ENCODE measurements around the gene CADM1. TPM values are rescaled to one million over a fixed set of nuclear protein-coding genes. Genes with fewer than 3 reads are reported as not detected.

Gene CADM1
- total and polyA plus RNA-seq, 10 of the 15 experiments (the other 5 are each of a cell fraction or from before 2014, with no cell fraction given): 0.03 to 0.48 (median 0.15) TPM; not detected in 3

GRCh38 chr11:115188188-115188897 lies 315.9 kb downstream of the CADM1 start:
- Histone ChIP-seq H3K79me2 (ENCODE audit: control insufficient read depth, insufficient read depth, low read length) (no peaks in the 10 kb centered on the region), H3K4me2 (ENCODE audit: control insufficient read depth, insufficient read depth) (no peak overlapping the region), H3K4me1 (ENCODE audit: control insufficient read depth, insufficient read depth, low read length) (no peaks in the 10 kb centered on the region), H4K20me1 (ENCODE audit: control insufficient read depth, insufficient read depth) (no peaks in the 10 kb centered on the region), H3K4me3 (no peak overlapping the region), H2AFZ (ENCODE audit: control insufficient read depth, low read depth, low read length) (no peak overlapping the region), H3K36me3 (ENCODE audit: control insufficient read depth in 2 of 2, insufficient read depth in 2 of 2, low read length in 1 of 2) (no peaks in the 10 kb centered on the region), H3K27ac (ENCODE audit: control insufficient read depth, insufficient read depth) (no peak overlapping the region), H3K9ac (ENCODE audit: control insufficient read depth, insufficient read depth, low read length) (no peak overlapping the region), H3K9me3 (replicated peaks; ENCODE audit: control insufficient read depth, insufficient read depth, low read length) (no peaks in the 10 kb centered on the region), H3K27me3 (replicated peaks in 1 of 2; ENCODE audit: control insufficient read depth in 2 of 2, insufficient read depth in 2 of 2, low read length in 1 of 2) (no peaks in the 10 kb centered on the region)
- no peak for FAIRE-seq
- WGBS (ENCODE audit: insufficient coverage, insufficient replicate concordance, low lambda C conversion rate, missing lambda C conversion rate): 58% methylated on average over 6 of the region's 6 CpGs
- DNase-seq (ENCODE audit: low read depth, low spot score): no peak
- TF ChIP-seq HDAC6 (IDR thresholded peaks at IDR 0.05; ENCODE audit: unreplicated experiment) (no peak), PKNOX1 (IDR thresholded peaks at IDR 0.05) (no peak), ZSCAN29 (IDR thresholded peaks at IDR 0.05) (no peak), TAF1 (IDR thresholded peaks at IDR 0.05; ENCODE audit: borderline replicate concordance, low read depth, low read length) (no peak), NFYB (IDR thresholded peaks at IDR 0.05; ENCODE audit: insufficient read depth, low read depth, low read length) (no peak), KLF5 (IDR thresholded peaks at IDR 0.05; ENCODE audit: partially characterized antibody) (no peak), BACH1 (IDR thresholded peaks at IDR 0.05; ENCODE audit: borderline replicate concordance) (no peak), NKRF (conservative IDR thresholded peaks at IDR 0.05) (no peak), MTA3 (IDR thresholded peaks at IDR 0.05; ENCODE audit: borderline replicate concordance, low read length) (no peak), FOXK2 (IDR thresholded peaks at IDR 0.05) (no peak), BCLAF1 (IDR thresholded peaks at IDR 0.05) (no peak), ZBTB40 (IDR thresholded peaks at IDR 0.05; ENCODE audit: borderline replicate concordance) (no peak)
- ChIA-PET SMC1A (ENCODE audit: uncharacterized antibody, unreplicated experiment) (no interaction called here), CTCF (interaction anchor here (0.6 to 1.6 kb wide), 3 partner anchors 10 to 126 kb away, joined by 3 to 4 read pairs (median 3); no protein-coding TSS in a partner anchor), RAD21 (ENCODE audit: unreplicated experiment) (no interaction called here), POLR2A (no interaction called here)
- in situ Hi-C loops (cut with MboI): no loop called here
- intact Hi-C loops (cut with micrococcal nuclease; ENCODE audit: unreplicated experiment): no loop called here
- no peak for ATAC-seq
- BruUV-seq (replicated peaks): no TSS peak
